GM10266 (cell line): ENCODE results near the gene ARHGEF26.

Experiments
- DNase-seq: peaks from one replicate; pipeline ENCODE4 v3.0.0; 2012; ENCODE audit errors: extremely low spot score
- TF ChIP-seq, protein P1 (sequence below): IDR thresholded peaks from 2 replicates; pipeline ENCODE4 v1.5.1; 2012; ENCODE audit warnings: mild to moderate bottlenecking, low read depth; ENCODE audit not compliant: control insufficient read depth, insufficient read depth; ENCODE audit errors: missing control alignments

ARHGEF26 gene

DNA sequence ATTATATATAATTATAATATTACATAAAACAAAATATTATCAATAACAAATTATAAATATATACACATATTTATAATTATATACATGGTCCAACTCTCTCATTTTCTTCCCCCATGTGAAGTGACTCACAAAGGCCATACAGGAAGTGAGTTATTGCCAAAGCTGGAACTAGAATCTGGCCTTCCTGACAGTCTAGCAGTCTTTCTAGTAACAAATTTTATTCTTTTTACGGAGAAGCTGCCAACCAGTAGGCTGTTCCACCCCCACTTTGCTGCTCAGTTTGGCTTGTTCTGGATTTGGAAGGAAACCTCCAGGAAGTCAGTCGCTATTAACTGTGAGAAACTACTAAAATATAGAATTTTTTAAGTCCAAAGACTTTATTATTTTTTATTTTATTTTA lies 123.5 kb downstream of the ARHGEF26 start:
- TF ChIP-seq, protein P1, sequence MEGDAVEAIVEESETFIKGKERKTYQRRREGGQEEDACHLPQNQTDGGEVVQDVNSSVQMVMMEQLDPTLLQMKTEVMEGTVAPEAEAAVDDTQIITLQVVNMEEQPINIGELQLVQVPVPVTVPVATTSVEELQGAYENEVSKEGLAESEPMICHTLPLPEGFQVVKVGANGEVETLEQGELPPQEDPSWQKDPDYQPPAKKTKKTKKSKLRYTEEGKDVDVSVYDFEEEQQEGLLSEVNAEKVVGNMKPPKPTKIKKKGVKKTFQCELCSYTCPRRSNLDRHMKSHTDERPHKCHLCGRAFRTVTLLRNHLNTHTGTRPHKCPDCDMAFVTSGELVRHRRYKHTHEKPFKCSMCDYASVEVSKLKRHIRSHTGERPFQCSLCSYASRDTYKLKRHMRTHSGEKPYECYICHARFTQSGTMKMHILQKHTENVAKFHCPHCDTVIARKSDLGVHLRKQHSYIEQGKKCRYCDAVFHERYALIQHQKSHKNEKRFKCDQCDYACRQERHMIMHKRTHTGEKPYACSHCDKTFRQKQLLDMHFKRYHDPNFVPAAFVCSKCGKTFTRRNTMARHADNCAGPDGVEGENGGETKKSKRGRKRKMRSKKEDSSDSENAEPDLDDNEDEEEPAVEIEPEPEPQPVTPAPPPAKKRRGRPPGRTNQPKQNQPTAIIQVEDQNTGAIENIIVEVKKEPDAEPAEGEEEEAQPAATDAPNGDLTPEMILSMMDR: no peak
- no peak for DNase-seq

DNA sequence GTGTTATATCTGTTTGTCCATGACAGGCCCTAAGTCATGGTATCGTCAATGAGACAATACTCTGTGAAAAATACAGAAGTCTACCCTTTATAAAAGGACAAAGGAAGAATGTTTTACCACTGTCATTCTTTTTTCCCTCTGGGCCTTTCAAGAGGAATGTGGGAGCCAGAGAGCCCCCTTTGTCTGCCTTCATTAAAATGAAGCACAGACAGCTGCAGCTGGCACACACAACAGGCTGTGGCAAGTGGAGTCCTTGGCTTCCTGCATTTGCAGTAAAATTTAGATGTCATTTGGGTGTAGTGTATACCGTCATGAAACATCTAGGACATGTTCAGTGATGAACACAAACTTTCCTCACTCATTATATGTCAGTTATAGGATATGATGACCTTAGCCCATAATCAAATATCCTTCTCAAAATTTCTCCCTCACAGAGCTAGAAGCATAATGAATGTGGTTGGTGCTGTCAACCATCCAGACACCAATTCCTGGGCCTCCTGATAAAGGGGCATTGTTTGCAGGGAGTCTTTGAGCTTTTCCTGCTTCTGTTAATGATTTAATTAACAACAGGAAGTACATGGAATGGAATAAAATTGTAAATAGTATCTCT lies 126.7 kb downstream of the ARHGEF26 start:
- TF ChIP-seq, protein P1: no peak

DNA sequence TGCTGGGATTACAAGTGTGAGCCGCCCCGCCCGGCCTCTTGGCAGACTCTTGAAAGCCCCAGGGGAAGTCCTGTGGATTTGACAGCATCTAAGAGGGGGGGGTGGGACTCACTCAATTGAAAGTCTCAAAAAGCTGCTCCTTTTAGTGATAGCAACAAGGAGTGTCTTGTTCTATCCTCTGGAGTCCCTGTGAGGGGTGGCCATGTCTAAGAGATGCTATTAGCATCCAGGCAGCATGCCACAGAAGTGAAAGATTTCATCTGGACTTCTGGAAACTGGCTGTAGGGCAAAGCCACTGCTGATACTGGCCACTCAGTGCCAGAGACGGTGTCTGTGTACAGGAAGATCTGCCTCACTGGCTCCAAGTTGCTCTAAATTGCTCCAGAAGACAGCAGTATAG lies 129.1 kb downstream of the ARHGEF26 start:
- DNase-seq: no peak
- TF ChIP-seq, protein P1: no peak

More for the DNA sequence above, 126.7 kb downstream of the ARHGEF26 start:
- no peak for DNase-seq

DNA sequence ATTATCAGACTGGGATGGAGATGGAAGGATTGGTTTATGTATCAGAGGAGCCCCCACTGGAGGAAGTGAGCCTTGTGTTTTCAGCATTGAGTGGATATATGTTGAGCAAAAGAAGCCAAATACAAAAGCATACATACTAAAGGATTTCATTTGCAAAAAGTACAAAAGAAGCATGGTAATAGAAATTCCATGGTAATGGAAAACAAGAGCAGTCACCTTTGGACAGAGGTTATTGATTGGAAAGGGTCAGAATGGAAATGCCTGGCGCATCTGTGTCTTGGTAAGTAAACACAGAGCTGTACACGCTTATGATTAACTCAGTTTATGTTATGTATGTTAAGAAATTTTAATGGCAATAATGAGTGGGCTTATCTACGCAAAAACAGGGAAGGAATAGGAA lies 130.4 kb downstream of the ARHGEF26 start:
- TF ChIP-seq, protein P1: no peak
- DNase-seq: no peak

DNA sequence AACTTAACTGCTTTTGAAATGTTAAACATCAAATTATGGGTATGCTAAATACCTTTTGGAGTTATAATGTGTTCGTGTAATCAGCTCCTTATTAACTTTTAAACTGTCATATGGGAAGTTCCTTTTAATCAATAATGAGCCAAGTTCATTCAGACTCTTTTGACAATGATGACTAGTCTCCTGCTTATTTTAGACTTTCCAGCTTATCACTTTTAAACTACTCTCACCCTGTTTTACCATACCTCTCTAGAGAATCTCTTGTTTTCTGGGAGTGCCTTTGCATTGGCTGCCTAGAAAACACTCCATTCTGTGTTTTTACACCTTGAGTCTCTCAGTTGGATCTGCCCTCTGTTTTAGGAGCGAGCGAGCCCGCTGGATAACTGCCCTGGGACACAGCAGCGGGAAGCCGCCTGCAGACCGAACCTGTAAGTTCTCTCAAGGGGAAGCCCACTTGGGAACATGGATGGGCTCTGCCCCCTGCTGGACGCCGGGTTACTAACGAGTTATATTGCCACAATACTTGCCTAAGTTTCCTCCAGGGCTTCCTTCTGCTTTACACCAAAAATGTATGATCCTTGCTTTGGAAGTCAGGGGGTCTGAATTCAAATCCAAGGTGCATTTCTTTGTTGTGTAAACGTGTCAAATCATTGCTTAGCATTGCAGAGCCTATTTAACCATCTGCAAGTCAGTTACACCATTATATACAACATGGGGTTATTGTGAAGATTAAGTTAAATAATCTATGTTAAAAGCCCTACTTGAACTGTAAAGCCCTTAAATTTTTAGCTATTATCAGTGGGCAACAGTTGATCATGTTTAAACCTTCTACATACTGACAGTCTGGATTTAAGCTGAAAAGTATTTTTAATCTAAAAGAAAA lies 131.8 kb downstream of the ARHGEF26 start:
- peak; percentile 56 for DNase-seq
- TF ChIP-seq, protein P1: peak; percentile 73

DNA sequence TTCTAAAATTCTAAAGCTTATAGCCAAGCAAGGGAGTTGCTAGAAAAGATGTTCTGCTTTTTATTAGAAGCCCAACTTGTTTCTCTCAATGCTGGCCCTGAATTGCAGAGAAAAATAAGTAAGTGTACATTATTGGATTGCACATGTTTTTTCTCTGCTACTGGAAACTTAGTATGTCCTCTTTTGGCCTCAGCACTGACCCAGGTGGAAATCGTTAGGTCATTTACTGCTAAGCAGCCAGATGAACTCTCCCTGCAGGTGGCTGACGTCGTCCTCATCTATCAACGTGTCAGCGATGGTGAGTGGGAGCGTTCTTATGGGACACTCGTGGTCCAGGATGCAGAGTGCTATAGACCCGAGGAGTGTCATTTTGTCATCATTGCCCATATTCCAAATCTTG lies 133.3 kb downstream of the ARHGEF26 start:
- TF ChIP-seq, protein P1: no peak
- no peak for DNase-seq

DNA sequence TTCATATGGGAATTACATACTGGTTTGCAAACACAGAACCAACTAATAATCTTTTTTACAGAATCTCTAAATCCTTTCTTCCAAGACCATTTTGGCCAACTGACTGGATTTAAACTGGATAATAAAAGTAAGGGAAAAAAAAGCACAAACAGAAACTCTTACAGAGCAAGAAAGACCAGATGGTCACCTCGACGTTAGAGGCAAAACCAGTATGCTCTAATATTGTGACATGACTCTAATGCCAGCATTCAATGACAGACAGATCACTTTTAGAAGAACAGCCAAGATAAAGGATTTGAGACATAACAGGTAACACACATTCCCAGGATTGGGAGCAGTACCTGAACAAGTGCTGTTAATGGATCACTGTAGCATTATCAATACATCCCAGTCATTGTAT lies 152.2 kb downstream of the ARHGEF26 start:
- TF ChIP-seq, protein P1: no peak
- no peak for DNase-seq
